Loucy (cell line): ENCODE measurements around the gene PDE4D.

Experiments
- H2AFZ ChIP-seq: fragments of 200-600 bp; sonication (generic); 2 replicates; pipeline ENCODE4 v1.6.0; 2016; ENCODE audit warnings: antibody characterized with exemption, mild to moderate bottlenecking, low read length, moderate library complexity
- H3F3A ChIP-seq: fragments of 200-600 bp; 2 replicates; pipeline ENCODE4 v1.6.0; 2016; ENCODE audit warnings: antibody characterized with exemption, low read depth, mild to moderate bottlenecking
- H3K27me3 ChIP-seq: fragments of 200-600 bp; sonication (generic); 2 replicates; pipeline ENCODE4 v1.6.1; 2014; ENCODE audit warnings: low read length, mild to moderate bottlenecking; ENCODE audit not compliant: insufficient read depth, poor library complexity, severe bottlenecking
- H3K36me3 ChIP-seq: fragments of 200-600 bp; sonication (generic); 2 replicates; pipeline ENCODE4 v1.6.1; 2016; ENCODE audit warnings: low read length; ENCODE audit not compliant: insufficient read depth
- H3K4me1 ChIP-seq: fragments of 200-600 bp; sonication (generic); 2 replicates; pipeline ENCODE4 v1.5.1; 2014; ENCODE audit warnings: low read length, mild to moderate bottlenecking; ENCODE audit not compliant: insufficient read depth, poor library complexity, severe bottlenecking
- H3K4me2 ChIP-seq: fragments of 200-600 bp; sonication (generic); 2 replicates; pipeline ENCODE4 v1.6.0; 2014; ENCODE audit warnings: antibody characterized with exemption, low read length, low read depth, mild to moderate bottlenecking; ENCODE audit not compliant: poor library complexity, severe bottlenecking
- H3K4me3 ChIP-seq: fragments of 200-600 bp; sonication (generic); 2 replicates; pipeline ENCODE4 v1.5.1; 2014; ENCODE audit warnings: low read length, mild to moderate bottlenecking, mixed read lengths; ENCODE audit not compliant: poor library complexity, severe bottlenecking
- H3K79me2 ChIP-seq: fragments of 200-600 bp; sonication (generic); 2 replicates; pipeline ENCODE4 v1.6.1; 2014; ENCODE audit warnings: low read length; ENCODE audit not compliant: insufficient read depth
- H3K9ac ChIP-seq: fragments of 200-600 bp; sonication (generic); 2 replicates; pipeline ENCODE4 v1.6.0; 2014; ENCODE audit warnings: mild to moderate bottlenecking, low read depth, low read length, moderate library complexity; ENCODE audit not compliant: poor library complexity, severe bottlenecking
- H3K9me2 ChIP-seq: fragments of 200-600 bp; sonication (generic); replicated peaks from 2 replicates; pipeline ENCODE4 v1.6.1; 2016; ENCODE audit warnings: low read depth, low read length, mixed read lengths
- H3K9me3 ChIP-seq: fragments of 200-600 bp; sonication (generic); 2 replicates; pipeline ENCODE4 v1.6.1; 2014; ENCODE audit warnings: mild to moderate bottlenecking, antibody characterized with exemption, low read length, low read depth; ENCODE audit not compliant: insufficient read depth
- H4K20me1 ChIP-seq: fragments of 200-600 bp; sonication (generic); 2 replicates; pipeline ENCODE4 v1.6.0; 2014; ENCODE audit warnings: antibody characterized with exemption, low read length, mild to moderate bottlenecking; ENCODE audit not compliant: insufficient read depth, poor library complexity, severe bottlenecking
- EZH2phosphoT487 ChIP-seq: fragments of 200-600 bp; IDR thresholded peaks from 2 replicates; pipeline ENCODE4 v1.6.1; 2018; ENCODE audit warnings: antibody characterized with exemption, mild to moderate bottlenecking, moderate library complexity, borderline replicate concordance
- TF ChIP-seq, protein P1 (sequence below): fragments of 200-600 bp; sonication (generic); conservative IDR thresholded peaks from 2 replicates; pipeline ENCODE4 v1.5.1; 2014; ENCODE audit warnings: mild to moderate bottlenecking, antibody characterized with exemption, low read length

Gene PDE4D

DNA sequence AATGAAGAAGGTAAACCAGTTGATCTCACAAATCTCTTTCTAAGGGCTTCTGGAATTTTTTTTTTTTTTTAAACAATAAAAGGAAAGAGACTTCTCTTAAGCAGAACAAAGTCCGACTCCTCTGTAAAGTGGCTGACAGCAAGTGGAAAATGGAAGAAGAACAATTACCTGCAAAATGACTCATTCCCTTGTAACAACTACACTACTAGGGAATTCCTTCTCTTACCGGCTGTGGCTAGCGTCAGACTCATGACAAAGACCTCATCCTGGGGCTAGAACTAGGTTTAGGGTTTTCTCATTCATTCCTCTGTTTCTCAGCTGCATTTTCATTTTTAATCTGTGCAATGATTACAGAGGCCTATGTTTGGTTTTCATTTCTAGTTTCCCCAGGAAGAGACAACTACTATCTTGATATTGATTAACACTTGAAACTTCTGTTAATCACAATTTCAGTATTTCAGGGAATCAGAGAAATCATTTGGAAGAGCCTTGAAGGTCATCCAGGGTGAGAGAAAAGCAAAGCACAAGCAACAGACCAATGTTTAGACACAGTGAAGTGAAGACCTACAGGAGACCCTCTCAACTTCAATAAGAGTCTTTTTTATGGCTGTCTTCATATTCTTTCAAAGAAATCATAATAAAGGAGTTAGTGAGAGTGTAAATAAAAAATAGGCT, 872.8 kb downstream of the PDE4D start:
- no peaks in the 10 kb centered on the region for H4K20me1 ChIP-seq
- no peak overlapping the region for H3K4me2 ChIP-seq
- no peak overlapping the region for H3K9ac ChIP-seq
- no peaks in the 10 kb centered on the region for H3K4me1 ChIP-seq
- H3K36me3 ChIP-seq, result no peaks in the 10 kb centered on the region
- no peak for TF ChIP-seq EZH2phosphoT487
- TF ChIP-seq, protein P1, sequence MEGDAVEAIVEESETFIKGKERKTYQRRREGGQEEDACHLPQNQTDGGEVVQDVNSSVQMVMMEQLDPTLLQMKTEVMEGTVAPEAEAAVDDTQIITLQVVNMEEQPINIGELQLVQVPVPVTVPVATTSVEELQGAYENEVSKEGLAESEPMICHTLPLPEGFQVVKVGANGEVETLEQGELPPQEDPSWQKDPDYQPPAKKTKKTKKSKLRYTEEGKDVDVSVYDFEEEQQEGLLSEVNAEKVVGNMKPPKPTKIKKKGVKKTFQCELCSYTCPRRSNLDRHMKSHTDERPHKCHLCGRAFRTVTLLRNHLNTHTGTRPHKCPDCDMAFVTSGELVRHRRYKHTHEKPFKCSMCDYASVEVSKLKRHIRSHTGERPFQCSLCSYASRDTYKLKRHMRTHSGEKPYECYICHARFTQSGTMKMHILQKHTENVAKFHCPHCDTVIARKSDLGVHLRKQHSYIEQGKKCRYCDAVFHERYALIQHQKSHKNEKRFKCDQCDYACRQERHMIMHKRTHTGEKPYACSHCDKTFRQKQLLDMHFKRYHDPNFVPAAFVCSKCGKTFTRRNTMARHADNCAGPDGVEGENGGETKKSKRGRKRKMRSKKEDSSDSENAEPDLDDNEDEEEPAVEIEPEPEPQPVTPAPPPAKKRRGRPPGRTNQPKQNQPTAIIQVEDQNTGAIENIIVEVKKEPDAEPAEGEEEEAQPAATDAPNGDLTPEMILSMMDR, result no peak
- H3K4me3 ChIP-seq, result no peak overlapping the region
- H3K27me3 ChIP-seq, result no peaks in the 10 kb centered on the region
- no peak overlapping the region for H2AFZ ChIP-seq
- H3K9me3 ChIP-seq, result no peaks in the 10 kb centered on the region
- H3K79me2 ChIP-seq, result no peaks in the 10 kb centered on the region
- no peaks in the 10 kb centered on the region for H3F3A ChIP-seq
- no peaks in the 10 kb centered on the region for H3K9me2 ChIP-seq

DNA sequence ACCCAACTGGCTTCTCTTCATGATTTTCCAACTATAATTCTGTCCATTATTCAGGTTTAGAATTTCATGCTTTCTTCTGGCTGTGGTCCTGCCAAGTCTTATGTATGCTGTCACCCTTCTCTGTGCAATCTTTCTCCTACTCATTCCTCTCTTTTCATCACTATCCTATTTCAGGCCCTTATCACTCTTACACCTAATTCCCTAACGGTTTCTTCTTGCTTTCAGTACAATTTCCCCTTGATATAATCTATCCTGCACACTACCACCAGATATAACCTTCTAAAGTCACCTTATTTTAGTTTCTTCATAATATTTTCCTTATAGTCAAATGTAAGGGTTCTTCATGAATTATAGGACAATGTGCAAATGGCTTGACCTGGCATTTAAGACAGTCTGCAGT, 874.4 kb downstream of the PDE4D start:
- H3F3A ChIP-seq, result no peaks in the 10 kb centered on the region
- TF ChIP-seq, protein P1, result no peak
- TF ChIP-seq EZH2phosphoT487, result no peak
- no peaks in the 10 kb centered on the region for H4K20me1 ChIP-seq
- H3K4me1 ChIP-seq, result no peaks in the 10 kb centered on the region
- H3K4me3 ChIP-seq, result no peak overlapping the region
- no peak overlapping the region for H3K4me2 ChIP-seq
- no peaks in the 10 kb centered on the region for H3K9me3 ChIP-seq
- no peaks in the 10 kb centered on the region for H3K9me2 ChIP-seq
- no peak overlapping the region for H2AFZ ChIP-seq
- no peaks in the 10 kb centered on the region for H3K79me2 ChIP-seq
- H3K9ac ChIP-seq, result no peak overlapping the region
- H3K36me3 ChIP-seq, result no peaks in the 10 kb centered on the region
- no peaks in the 10 kb centered on the region for H3K27me3 ChIP-seq

DNA sequence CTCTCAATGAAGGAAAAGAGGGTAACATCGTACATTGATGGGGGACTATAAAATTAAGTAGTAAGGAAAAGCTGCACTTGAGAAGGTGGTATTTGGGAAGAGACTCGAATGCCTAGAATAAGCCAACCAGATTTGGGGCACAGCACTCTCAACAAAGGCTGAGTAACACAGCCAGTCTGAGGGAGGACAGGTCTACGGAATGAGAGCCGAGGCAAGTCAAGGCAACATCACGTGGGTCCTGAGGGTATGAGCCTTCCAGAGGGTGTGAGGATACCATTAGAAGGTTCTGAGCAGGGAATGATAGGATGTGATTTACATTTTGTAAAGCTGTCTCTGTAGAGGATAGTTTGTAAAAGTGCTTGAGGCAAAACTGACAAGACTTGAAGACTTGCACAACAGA, 876.6 kb downstream of the PDE4D start:
- H3K4me1 ChIP-seq, result no peaks in the 10 kb centered on the region
- H3F3A ChIP-seq, result no peaks in the 10 kb centered on the region
- no peaks in the 10 kb centered on the region for H4K20me1 ChIP-seq
- no peaks in the 10 kb centered on the region for H3K79me2 ChIP-seq
- H3K4me2 ChIP-seq, result no peak overlapping the region
- no peak overlapping the region for H3K4me3 ChIP-seq
- H3K9me2 ChIP-seq, result no peaks in the 10 kb centered on the region
- no peaks in the 10 kb centered on the region for H3K27me3 ChIP-seq
- no peak for TF ChIP-seq EZH2phosphoT487
- TF ChIP-seq, protein P1, result no peak
- no peaks in the 10 kb centered on the region for H3K9me3 ChIP-seq
- H3K9ac ChIP-seq, result no peak overlapping the region
- H2AFZ ChIP-seq, result no peak overlapping the region
- no peaks in the 10 kb centered on the region for H3K36me3 ChIP-seq
